ENCODE results near the gene RNF220.
"Not testable (repeated sequence)": the region's sequence is repeated elsewhere in the genome, so short reads cannot be mapped to it uniquely, and the experiment has no call there.

Gene RNF220

GRCh38 chr1:44661781-44662682 lies 257.0 kb downstream of the RNF220 start:
- DNase-seq, result no peak

DNA sequence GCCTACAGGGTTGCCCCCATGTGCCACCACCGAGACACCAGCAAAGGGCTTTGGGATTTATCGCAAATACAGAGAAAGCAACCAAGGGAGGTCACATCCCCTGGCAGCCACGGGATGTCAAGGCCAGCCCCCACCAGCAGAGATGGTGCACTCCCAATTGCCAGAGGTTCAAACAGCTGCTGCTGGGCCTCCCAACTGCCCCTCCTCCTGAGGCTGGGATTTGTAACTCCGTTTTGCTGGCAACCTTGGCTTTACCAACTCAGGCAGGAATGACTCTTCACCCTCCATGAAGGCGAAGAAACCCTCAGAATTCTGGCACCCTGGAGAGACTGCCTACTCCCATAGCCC lies 257.6 kb downstream of the RNF220 start:
- DNase-seq, result no peak

DNA sequence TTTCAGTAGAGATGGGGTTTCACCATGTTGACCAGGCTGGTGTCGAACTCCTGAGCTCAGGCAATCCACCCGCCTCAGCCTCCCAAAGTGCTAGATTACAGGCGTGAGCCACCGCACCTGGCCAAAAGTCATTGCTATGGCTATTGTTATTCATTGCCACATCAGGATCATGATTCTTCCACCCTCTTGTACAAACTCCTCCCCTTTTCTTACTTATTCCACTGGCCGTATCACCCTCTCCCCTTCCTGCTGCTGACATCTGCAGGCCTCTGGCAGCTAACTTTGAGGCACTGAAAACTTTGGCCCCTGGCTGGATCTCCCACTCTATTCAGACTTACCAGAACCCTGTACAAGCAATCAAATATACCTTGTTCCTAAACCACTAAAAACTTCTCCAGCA lies 258.4 kb downstream of the RNF220 start:
- DNase-seq, result no peak

- DNase-seq, result no peak
Measured at GRCh38 chr1:44664730-44665370, 259.8 kb downstream of the RNF220 start.

- DNase-seq, result not testable (repeated sequence)
Measured at GRCh38 chr1:44666719-44667118, 261.7 kb downstream of the RNF220 start.

GRCh38 chr1:44670751-44671640 lies 265.9 kb downstream of the RNF220 start:
- no peak for DNase-seq

DNA sequence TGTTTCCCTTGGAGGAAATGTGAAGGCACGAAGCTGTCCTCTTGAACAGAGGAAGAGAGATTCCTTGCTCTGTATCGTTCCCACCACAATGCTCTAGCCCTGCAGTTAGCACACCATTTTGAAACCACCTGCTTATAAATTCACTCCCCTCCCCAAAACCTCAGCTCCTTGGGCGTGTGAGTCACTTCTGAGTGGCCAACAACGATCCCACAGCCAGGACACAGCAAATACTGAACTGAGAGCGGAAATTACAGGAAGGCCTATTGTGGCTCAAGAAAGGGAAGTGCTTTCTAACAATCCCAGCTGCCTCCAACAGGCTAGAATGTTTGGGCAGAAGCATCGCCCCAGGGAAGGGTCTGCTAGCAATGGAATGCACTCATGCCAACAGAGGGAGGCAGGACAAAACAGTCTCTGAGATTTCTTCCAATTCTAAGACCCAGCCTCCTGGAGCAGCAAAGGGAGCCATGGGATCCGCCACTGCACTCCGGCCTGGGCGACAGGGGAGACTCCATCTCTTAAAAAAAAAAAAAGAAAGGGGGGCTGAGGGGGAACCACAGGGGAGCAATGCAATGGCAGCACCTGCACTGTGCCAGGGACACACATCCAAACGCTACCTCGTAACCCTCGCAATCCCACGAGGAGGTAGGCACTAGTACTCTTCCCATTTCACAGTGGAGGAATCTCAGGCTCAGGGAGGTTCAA lies 267.4 kb downstream of the RNF220 start:
- no peak for DNase-seq

GRCh38 chr1:44672961-44673674 lies 268.1 kb downstream of the RNF220 start:
- DNase-seq, result no peak

- no peak for DNase-seq
Measured at GRCh38 chr1:44673675-44674112, 268.6 kb downstream of the RNF220 start.

- DNase-seq, result peak; percentile 100
Measured at GRCh38 chr1:44674113-44675000, 269.3 kb downstream of the RNF220 start, which contains the start of the genes ARMH1 and TMEM53. Gene ARMH1, plus strand, starts transcription at chr1:44674714. Its CDS starts 14,984 bp downstream, at chr1:44689698. Gene TMEM53, minus strand, starts transcription at chr1:44674481. Its CDS starts 90 bp downstream, at chr1:44674391.

- DNase-seq, result no peak
Measured at GRCh38 chr1:44675186-44675585, 270.1 kb downstream of the RNF220 start.

DNA sequence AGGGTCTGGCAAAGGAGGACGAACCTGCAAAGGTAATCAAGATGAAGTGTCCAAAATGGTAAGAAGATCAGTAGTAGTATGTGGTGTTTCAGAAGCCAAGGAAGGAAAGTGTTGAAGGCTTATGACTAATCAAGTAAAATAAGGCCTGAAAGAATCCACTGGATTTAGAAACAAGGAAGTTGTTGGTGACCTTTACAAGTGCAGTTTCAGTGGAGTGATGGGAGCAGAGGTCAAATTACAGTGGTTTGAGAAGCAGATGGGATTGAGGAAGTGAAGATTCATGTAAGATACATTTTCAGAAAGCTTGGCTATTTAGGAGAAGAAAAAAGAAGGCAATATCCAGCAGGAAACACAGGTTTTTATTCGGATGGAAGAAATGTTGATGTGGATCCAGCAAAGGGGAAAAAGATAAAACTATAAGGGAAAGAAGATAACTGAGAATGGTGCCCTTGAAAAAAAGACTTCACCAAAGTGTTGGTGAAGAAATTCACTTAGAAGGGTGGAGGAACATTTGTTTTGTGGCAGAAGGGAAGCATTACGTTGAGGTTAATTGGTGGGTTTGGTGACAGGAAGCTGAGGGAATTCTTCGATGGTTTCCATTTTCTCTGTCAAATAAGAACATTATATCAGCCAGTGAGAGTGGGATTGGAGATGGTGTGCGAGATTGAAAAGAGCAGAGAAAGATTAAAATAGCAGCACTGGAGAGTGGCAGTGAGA lies 271.6 kb downstream of the RNF220 start:
- DNase-seq, result no peak

- DNase-seq, result no peak
Measured at GRCh38 chr1:44677201-44677766, 272.2 kb downstream of the RNF220 start.

DNA sequence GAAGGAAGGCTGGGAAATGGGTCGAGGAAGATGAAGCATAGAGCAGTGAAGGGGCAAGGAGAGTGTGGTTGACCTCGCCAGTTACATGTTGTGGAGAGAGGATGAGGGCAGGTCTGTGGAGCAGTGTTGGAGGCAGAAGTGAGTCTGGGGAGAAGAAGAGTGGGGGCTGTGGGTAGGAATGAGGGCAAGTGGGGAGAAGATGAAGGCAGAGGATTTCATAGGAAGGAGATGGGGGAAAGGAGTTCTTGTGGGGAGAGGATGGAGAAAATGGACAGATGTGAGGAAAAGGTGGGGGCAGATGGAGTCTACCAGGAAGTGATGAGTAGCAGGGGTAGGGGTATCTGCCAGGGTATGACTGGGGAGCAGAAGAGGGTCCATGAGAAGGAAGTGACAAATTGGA lies 273.1 kb downstream of the RNF220 start:
- no peak for DNase-seq

GRCh38 chr1:44678626-44679025 lies 273.6 kb downstream of the RNF220 start:
- DNase-seq, result no peak

DNA sequence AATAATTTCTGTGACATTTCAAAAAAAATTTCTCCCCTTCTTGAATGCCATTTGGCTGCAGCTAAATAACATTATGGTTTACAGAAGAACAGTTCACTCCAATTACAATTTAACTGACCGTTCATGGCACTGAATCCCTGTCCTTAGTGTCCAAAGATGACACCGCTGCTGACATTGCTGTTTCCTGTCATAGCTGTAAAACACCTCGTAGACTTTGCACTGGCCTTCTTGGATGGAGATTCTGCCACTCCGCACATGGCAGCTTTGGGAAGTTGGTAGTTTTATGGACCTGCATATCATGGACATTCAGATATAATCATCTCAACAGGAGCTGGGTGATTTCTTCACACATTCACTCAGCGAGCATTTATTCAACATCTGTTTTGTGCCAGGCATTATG lies 274.4 kb downstream of the RNF220 start:
- DNase-seq, result no peak

- no peak for DNase-seq
Measured at GRCh38 chr1:44681905-44682882, 277.1 kb downstream of the RNF220 start.

DNA sequence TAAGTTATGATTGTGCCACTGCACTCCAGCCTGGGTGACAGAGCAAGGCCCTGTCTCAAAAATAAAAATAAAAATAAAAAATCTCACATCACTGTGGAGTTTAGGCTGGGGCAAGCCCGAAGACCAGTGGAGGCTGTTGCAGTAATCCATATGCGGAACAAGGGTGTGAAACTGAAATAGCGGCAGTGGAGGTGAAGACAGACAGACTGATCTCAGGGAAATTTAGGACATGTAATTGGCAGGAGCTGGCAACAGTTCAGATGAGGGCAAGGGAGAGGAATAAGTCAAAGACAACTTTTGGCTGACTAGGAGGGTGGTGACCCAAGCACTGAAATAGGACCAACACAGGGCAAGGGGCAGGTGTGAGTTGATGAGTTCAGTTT lies 277.8 kb downstream of the RNF220 start:
- no peak for DNase-seq
